Measurements from ENCODE around the gene CCDC159. TPM values are rescaled to one million over a fixed set of nuclear protein-coding genes. Genes with fewer than 3 reads are reported as not detected.

Gene CCDC159
- total and polyA plus RNA-seq, 2 of the 13 experiments (the other 11 are each of a cell fraction or from before 2014, with no cell fraction given), result 1.7 to 6.3 TPM

DNA sequence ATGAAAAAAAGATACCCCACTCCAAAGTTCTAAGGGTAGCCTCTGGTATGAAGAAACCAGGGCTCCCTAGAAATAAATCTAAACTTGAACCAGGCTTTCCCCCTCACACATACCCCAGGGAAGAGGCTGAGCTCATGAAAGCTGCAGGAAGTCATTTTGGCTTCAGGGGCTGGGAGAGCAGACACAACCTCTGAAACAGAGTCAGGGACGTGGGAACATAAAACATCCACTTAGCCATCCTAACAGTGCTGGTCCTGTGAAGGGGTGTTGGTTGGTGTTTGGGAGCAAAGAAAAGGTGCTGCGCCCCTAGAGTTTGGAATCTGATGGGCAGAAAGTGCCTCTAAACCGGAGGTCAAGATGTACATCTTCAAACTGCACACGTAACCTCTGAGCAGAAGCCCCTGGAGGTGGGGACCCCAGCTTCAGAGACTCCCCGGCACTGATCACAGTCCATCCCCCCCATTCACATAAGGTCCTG lies 22.7 kb upstream of the CCDC159 start (continued):
- TF ChIP-seq ZNF547 (CRISPR knock-in tag; IDR thresholded peaks at IDR 0.05), result no peak
- TF ChIP-seq DNMT1 (CRISPR knock-in tag; IDR thresholded peaks at IDR 0.05), result no peak
- TF ChIP-seq HNF4G (IDR thresholded peaks at IDR 0.05; ENCODE audit: borderline replicate concordance, low read depth, low read length), result no peak
- TF ChIP-seq HNF4G (CRISPR knock-in tag; IDR thresholded peaks at IDR 0.05; ENCODE audit: borderline replicate concordance, low read depth), result no peak
- 0 out of 2 replicates have a peak, but pooled peaks have one; percentile 22 for TF ChIP-seq ZSCAN29 (CRISPR knock-in tag; conservative IDR thresholded peaks at IDR 0.05)
- TF ChIP-seq, protein P1, sequence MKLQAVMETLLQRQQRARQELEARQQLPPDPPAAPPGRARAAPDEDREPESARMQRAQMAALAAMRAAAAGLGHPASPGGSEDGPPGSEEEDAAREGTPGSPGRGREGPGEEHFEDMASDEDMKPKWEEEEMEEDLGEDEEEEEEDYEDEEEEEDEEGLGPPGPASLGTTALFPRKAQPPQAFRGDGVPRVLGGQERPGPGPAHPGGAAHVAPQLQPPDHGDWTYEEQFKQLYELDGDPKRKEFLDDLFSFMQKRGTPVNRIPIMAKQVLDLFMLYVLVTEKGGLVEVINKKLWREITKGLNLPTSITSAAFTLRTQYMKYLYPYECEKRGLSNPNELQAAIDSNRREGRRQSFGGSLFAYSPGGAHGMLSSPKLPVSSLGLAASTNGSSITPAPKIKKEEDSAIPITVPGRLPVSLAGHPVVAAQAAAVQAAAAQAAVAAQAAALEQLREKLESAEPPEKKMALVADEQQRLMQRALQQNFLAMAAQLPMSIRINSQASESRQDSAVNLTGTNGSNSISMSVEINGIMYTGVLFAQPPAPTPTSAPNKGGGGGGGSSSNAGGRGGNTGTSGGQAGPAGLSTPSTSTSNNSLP (IDR thresholded peaks at IDR 0.05; ENCODE audit: low read depth, low read length), result no peak

DNA sequence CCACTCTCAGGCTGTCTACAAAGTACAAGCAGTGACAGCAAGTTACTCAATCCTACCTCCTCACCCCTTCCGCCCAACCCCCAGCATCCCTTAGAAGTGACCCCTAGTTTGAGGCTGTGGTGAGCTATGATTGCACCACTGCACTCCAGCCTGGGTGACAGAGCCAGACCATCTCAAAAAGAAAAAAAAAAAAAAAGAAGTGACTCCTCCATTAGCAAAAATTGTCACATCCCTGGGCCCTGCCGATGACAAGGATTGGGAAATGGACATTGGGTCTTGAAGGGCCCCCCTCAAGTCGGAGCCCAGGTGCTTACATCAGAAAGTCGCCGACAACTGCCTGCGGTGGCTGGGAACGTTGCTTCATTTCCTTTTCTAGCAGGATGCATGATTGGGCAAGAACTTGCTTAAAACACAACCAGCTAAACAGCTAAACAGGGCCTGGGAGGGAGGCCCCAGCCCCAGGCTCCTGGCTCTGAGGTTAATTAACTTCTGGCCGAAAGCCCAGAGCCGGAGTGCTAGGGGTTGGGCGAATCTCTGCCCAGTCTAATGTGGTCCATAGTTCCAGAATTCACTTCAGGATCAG lies 22.1 kb upstream of the CCDC159 start:
- no peaks in the 10 kb centered on the region for H4K20me1 ChIP-seq (ENCODE audit: insufficient read depth, low read length)
- ATAC-seq (peak; percentile 94), FAIRE-seq (peak; percentile 86), DNase-seq (ENCODE audit: low spot score) (peak; percentile 86)
- WGBS (ENCODE audit: low lambda C conversion rate), result 7% methylated on average over 6 of the region's 10 CpGs
- H3K9ac ChIP-seq (ENCODE audit: insufficient read depth, low read depth, low read length), result no peak overlapping the region
- no peaks in the 10 kb centered on the region for H3K36me3 ChIP-seq (replicated peaks in 1 of 2; ENCODE audit: control insufficient read depth in 1 of 2, insufficient read depth in 2 of 2, low read length in 2 of 2)
- in situ Hi-C loops (cut with HindIII; ENCODE audit: extremely low pct_ligation_motif_present, low pct_unique_long_range_greater_than_20kb), result no loop called here
- no TSS peak for BruUV-seq (replicated peaks)
- H3K4me2 ChIP-seq (ENCODE audit: low read depth, low read length), result peak overlapping the region; percentile 68
- H3K9me3 ChIP-seq (ENCODE audit: low read length), result no peaks in the 10 kb centered on the region
- H3K4me1 ChIP-seq (ENCODE audit: insufficient read depth, low read length), result peaks cover 35% of the 10 kb centered on the region
- H3K4me3 ChIP-seq (replicated peaks in 1 of 3; ENCODE audit: insufficient read depth in 1 of 3, low read depth in 2 of 3, low read length in 3 of 3), result peak overlapping the region; percentile 25 to 51 (median 47); a peak in 5 of 6 replicates
- ChIA-PET POLR2A (interaction anchor here (1.0 to 2.3 kb wide), 4 partner anchors 8 to 51 kb away, joined by 4 to 10 read pairs (median 4); partner anchors contain the start of genes CCDC159, RAB3D, SWSAP1 and TMEM205), CTCF (ENCODE audit: low intra/inter-chr PET ratio, low total read pairs) (no interaction called here)
- no peaks in the 10 kb centered on the region for H3K79me2 ChIP-seq (ENCODE audit: insufficient read depth, low read length)
- no peak overlapping the region for H2AFZ ChIP-seq (ENCODE audit: low read length)
- peak overlapping the region; percentile 45 for H3K27ac ChIP-seq (ENCODE audit: extremely low read length, insufficient read depth, low read length)
- intact Hi-C loops (cut with micrococcal nuclease; ENCODE audit: unreplicated experiment), result no loop called here
- H3K27me3 ChIP-seq (ENCODE audit: control insufficient read depth in 1 of 2, insufficient read depth in 2 of 2, low read length in 2 of 2), result no peaks in the 10 kb centered on the region
- TF ChIP-seq ZMYM3 (CRISPR knock-in tag; IDR thresholded peaks at IDR 0.05) (peak; percentile 64; the same call in 1 of the 2 replicates), NFE2 (CRISPR knock-in tag; IDR thresholded peaks at IDR 0.05) (no peak), ZNF501 (CRISPR knock-in tag; IDR thresholded peaks at IDR 0.05) (0 out of 2 replicates have a peak, but pooled peaks have one; percentile 32), IKZF4 (CRISPR knock-in tag; IDR thresholded peaks at IDR 0.05; ENCODE audit: borderline replicate concordance, low read depth, not compliant biosample characterization) (no peak), PCBP2 (optimal IDR thresholded peaks at IDR 0.05; ENCODE audit: low read depth, low read length, poor library complexity, severe bottlenecking) (no peak), ZNF292 (CRISPR knock-in tag; IDR thresholded peaks at IDR 0.05; ENCODE audit: borderline replicate concordance, low read depth) (peak; percentile 19; the same call in 1 of the 2 replicates), ATF7-NPFF (CRISPR knock-in tag; IDR thresholded peaks at IDR 0.05; ENCODE audit: low read depth) (no peak), JUND (CRISPR knock-in tag; IDR thresholded peaks at IDR 0.05) (no peak), ZNF670 (CRISPR knock-in tag; IDR thresholded peaks at IDR 0.05; ENCODE audit: borderline replicate concordance) (no peak), ZNF569 (CRISPR knock-in tag; IDR thresholded peaks at IDR 0.05; ENCODE audit: borderline replicate concordance) (no peak)
- TF ChIP-seq, protein P2, sequence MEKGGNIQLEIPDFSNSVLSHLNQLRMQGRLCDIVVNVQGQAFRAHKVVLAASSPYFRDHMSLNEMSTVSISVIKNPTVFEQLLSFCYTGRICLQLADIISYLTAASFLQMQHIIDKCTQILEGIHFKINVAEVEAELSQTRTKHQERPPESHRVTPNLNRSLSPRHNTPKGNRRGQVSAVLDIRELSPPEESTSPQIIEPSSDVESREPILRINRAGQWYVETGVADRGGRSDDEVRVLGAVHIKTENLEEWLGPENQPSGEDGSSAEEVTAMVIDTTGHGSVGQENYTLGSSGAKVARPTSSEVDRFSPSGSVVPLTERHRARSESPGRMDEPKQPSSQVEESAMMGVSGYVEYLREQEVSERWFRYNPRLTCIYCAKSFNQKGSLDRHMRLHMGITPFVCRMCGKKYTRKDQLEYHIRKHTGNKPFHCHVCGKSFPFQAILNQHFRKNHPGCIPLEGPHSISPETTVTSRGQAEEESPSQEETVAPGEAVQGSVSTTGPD (CRISPR knock-in tag; IDR thresholded peaks at IDR 0.05), result no peak
- TF ChIP-seq, protein P3, sequence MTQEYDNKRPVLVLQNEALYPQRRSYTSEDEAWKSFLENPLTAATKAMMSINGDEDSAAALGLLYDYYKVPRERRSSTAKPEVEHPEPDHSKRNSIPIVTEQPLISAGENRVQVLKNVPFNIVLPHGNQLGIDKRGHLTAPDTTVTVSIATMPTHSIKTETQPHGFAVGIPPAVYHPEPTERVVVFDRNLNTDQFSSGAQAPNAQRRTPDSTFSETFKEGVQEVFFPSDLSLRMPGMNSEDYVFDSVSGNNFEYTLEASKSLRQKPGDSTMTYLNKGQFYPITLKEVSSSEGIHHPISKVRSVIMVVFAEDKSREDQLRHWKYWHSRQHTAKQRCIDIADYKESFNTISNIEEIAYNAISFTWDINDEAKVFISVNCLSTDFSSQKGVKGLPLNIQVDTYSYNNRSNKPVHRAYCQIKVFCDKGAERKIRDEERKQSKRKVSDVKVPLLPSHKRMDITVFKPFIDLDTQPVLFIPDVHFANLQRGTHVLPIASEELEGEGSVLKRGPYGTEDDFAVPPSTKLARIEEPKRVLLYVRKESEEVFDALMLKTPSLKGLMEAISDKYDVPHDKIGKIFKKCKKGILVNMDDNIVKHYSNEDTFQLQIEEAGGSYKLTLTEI (CRISPR knock-in tag; conservative IDR thresholded peaks at IDR 0.05), result no peak
